Astrocyte of the cerebellum (primary cell): Measurements from ENCODE around the gene AKAP14.

ENCODE experiments used
- DNase-seq: peaks from one replicate; pipeline ENCODE4 v3.0.0-alpha.2; 2011; ENCODE audit warnings: low read depth
- H3K4me3 ChIP-seq: 2 replicates; pipeline ENCODE4 v1.5.1; 2011; ENCODE audit warnings: mild to moderate bottlenecking, low read depth, low read length, moderate library complexity
- in situ Hi-C: cut with HindIII; loops from 2 replicates; pipeline ENCODE4 v1.10.0; 2017; ENCODE audit warnings: low sequenced_read_pairs
- TF ChIP-seq, protein P1 (sequence below): IDR thresholded peaks from 2 replicates; pipeline ENCODE4 v1.5.1; 2012; ENCODE audit warnings: low read length, low read depth, moderate library complexity, mild to moderate bottlenecking; ENCODE audit errors: missing control alignments

The AKAP14 gene

DNA sequence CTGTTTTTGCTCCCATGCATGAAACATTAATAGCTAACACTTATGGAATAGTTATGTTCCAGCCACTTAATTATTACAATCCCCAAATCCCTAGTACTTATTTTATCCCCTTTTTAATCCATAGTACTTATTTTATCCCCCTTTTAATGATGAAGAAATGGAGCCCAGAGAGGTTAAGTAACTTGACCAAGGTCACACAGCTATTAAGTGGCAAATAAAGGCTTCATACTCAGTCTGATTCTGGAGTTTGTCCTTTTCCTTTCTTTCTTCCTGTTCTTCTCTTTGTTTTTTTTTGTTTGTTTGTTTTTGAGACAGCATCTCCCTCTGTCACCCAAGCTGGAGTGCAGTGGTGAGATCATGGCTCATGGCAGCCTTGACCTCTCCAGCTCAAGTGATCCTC, 45.6 kb downstream of the AKAP14 start:
- TF ChIP-seq, protein P1, sequence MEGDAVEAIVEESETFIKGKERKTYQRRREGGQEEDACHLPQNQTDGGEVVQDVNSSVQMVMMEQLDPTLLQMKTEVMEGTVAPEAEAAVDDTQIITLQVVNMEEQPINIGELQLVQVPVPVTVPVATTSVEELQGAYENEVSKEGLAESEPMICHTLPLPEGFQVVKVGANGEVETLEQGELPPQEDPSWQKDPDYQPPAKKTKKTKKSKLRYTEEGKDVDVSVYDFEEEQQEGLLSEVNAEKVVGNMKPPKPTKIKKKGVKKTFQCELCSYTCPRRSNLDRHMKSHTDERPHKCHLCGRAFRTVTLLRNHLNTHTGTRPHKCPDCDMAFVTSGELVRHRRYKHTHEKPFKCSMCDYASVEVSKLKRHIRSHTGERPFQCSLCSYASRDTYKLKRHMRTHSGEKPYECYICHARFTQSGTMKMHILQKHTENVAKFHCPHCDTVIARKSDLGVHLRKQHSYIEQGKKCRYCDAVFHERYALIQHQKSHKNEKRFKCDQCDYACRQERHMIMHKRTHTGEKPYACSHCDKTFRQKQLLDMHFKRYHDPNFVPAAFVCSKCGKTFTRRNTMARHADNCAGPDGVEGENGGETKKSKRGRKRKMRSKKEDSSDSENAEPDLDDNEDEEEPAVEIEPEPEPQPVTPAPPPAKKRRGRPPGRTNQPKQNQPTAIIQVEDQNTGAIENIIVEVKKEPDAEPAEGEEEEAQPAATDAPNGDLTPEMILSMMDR, result no peak
- no peak overlapping the region for H3K4me3 ChIP-seq
- no peak for DNase-seq
- in situ Hi-C loops, result no loop called here

DNA sequence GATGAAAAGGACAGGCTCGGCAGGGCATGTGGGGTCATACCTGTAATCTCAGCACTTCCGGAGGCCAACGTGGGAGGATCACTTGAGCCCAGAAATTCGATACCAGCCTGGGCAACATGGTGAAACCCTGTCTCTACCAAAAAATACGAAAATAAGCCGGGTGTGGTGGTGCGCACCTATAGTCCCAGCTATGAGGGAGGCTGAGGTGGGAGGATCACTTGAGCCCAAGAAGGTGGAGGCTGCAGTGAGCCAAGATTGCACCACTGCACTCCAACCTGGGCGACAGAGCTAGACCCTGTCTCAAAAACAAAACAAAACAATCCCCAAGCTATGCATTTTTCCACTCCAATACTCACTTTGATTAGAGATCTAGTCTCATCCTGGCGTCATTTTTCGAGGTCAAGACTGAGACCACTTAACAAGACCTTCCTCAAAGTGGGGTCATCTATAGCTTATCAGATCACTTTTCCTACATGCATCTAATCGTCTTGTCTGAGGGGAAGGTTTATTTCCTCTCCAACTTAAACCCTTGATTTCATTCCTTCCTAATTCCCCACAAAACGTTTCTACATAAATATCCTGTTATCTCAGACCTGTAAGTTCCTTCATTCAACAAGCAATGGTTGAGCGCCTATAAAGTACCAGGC, 46.6 kb downstream of the AKAP14 start:
- TF ChIP-seq, protein P1, result no peak
- H3K4me3 ChIP-seq, result peak overlapping the region; percentile 72
- no peak for DNase-seq
- in situ Hi-C loops, result no loop called here

DNA sequence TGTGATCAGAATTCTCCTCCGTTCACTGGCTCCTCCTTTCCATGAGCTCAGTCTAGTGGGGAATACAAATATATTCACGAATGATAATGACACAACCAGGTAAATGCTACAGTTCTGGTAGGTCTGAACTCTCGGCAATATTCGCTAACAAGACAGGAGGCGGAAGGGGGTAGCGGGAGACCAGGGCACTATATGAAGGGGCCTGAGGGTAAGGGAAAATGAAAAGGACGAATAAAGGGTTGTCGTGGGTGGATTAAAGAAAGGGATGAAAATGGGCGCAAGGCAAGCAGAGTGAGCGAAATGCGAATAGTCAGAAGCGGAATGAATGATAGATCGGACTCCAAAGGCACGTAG, 47.1 kb downstream of the AKAP14 start:
- in situ Hi-C loops, result no loop called here
- TF ChIP-seq, protein P1, result no peak

DNA sequence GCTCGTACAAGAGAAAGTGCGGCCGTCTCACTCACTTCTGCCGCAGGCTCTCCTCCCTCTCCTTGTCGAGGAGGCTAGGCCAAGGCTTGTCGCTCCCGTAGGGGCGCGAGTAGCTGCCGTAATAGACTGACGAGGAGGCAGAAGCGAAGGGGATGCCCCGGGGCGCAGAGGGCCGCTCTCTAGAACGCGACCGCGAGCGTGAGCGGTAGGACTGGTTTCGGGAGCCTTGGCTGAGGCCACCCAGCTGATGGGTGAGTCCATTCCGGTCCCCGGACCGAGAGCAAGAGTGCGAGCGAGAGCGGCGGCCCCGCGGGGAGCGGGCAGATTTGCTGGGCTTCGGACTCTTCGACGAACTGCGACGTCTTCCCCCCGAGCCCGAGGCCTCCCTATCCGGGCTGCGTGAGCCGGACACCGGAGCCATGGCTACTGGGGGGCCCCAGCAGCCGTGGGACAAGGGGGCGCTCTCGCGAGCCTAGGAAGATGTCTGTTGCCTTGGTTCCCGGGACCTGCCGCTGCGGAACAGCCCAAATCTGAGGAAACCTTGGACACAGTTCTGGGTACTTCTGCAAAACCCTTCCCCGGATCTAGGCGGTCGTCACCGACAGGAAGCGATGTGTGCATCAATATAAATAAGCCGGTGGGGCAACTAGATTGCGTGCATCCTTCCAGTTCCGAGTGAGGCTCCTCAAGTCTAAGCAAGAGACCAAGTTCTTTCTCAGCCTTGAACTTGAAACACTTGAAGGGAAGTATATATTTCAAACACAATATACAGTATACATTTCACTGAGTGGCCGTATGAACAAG, 47.7 kb downstream of the AKAP14 start, which contains the start of gene NKAP:
Gene NKAP (minus strand): TSS at position 567 of the 804 bp plus-strand sequence. CDS start 146 bp downstream, at position 421.
- peak within 1 kb of the TSS; percentile 72 for H3K4me3 ChIP-seq
- TF ChIP-seq, protein P1, result no peak
- in situ Hi-C loops, result no loop called here
- DNase-seq, result peak; percentile 87

More for the DNA sequence above, 47.1 kb downstream of the AKAP14 start:
- H3K4me3 ChIP-seq, result peak overlapping the region; percentile 72
- no peak for DNase-seq

DNA sequence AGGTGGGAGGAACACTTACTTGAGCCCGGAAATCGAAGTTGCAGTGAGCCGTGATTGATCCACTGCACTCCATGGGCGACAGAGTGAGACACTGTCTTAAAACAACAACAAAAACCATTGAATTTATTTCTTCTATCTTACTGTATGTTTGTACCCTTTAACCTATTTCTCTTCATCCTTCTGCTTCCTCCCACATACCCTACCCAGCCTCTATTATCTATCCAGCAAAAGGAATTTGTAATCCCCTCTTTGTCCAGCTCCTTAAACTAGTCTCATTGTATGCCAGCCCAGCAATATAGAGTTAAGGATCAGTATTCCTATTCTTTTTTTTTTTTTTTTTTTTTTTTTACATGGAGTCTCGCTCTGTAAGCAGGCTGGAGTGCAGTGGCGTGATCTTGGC, 49.8 kb downstream of the AKAP14 start:
- TF ChIP-seq, protein P1, result no peak
- no peak for DNase-seq
- no peak overlapping the region for H3K4me3 ChIP-seq
- in situ Hi-C loops, result no loop called here

DNA sequence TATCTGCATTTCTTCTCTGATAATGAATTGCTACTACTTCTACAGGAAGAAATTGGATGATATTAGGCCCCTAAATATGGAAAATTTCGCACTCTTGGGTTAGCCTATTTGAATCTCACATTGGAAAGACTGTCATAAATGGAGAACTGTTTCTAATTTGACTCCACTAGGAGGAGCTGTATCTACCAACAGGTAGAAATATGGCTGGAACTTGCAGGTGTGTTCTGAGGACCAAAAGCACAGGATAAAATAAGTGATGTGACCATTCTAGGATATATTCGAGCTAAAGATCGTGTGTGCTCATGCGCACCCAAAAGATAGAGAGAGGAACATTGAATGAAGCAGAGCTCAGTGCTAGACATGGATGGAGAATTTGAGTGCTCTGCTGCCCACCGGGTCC, 52.7 kb downstream of the AKAP14 start:
- in situ Hi-C loops, result no loop called here
- no peak for DNase-seq
- H3K4me3 ChIP-seq, result no peak overlapping the region
- TF ChIP-seq, protein P1, result no peak
